NAMALWA (cell line): ENCODE results near the gene ARHGEF28.
A peak's percentile ranks its signal among the peaks of the same experiment; 100 is the strongest.

Source experiments
- DNase-seq: peaks from one replicate; pipeline ENCODE4 v3.0.0-alpha.2; 2015; ENCODE audit warnings: low spot score

ARHGEF28 gene

GRCh38 chr5:73623901-73624404 lies 2.0 kb upstream of the ARHGEF28 start:
- DNase-seq = no peak

DNA sequence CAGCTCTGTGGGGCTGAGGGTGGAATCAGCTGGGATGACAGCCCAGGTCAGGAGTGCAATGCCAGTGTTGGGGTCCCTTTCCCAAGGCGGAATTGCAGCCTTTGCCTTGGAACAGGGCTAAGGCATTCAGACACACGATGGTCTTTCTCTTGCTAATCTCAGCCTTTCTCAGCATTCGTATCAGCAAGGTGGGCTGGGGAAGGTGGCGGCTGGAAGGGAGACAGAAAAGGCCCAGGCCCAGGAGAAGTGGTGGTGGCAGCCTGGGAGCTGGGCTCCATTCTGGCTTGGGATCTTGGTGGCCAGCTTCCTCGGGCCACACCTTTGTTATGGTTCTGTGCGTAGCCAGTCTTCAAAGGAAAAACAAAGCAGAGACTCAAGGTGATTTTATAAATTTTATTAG lies 1.1 kb upstream of the ARHGEF28 start:
- no peak for DNase-seq

DNA sequence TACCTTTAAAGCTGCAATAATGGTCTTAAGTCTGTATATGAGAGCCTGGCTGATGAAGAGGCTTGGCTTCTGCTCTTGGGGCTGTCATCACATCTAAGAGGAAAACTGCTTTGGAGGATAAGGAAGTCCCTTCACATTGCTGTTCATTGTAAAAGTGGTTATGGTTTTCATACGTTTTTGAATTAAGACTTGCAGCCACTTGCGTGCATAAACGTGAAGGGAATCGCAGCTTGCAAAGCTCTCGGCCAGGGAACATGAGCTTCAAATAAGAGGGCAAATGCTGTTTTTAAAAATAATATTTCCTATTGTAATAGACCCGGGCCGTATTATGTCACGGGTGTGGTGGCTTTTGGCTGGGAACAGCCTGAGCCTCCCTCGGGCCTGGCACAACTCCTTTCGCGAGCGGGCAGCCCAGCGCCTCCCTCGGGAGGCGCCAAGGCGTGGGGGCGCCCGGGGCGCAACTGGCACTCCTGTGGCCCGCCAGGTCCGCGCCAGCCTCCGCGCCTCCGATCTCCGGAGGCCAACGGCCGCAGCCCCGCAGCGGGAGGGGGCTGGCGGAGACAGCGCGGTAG lies 538 bp upstream of the ARHGEF28 start:
- no peak for DNase-seq

GRCh38 chr5:73626814-73627313 lies 868 bp downstream of the ARHGEF28 start:
- DNase-seq = no peak

- no peak for DNase-seq
Measured at GRCh38 chr5:73629456-73629855, 3.5 kb downstream of the ARHGEF28 start.

- DNase-seq = no peak
Measured at GRCh38 chr5:73630765-73631164, 4.8 kb downstream of the ARHGEF28 start.

GRCh38 chr5:73631500-73631899 lies 5.5 kb downstream of the ARHGEF28 start:
- DNase-seq = no peak

GRCh38 chr5:73633060-73633459 lies 7.1 kb downstream of the ARHGEF28 start:
- peak; percentile 5 for DNase-seq

DNA sequence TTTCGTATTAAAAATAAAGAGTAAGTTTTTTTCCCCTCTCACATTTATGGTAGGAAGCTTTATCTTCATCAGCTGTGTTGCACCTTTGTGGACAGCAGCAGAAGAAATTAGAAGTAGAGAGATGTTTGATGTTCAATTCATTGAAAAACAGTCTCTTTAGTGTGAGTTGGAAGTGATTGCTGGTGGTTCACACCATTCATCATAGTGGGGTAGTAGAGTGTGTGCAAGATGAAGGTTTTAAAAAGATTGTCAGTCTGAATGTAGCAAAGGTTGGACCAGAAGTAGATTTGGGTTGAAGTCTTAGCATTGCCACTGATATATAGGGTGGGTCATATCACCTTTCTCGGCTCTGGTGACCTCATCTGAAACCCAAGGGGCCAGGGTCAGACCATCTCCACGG lies 10.4 kb downstream of the ARHGEF28 start:
- no peak for DNase-seq

- DNase-seq = no peak
Measured at GRCh38 chr5:73637565-73637964, 11.6 kb downstream of the ARHGEF28 start.

DNA sequence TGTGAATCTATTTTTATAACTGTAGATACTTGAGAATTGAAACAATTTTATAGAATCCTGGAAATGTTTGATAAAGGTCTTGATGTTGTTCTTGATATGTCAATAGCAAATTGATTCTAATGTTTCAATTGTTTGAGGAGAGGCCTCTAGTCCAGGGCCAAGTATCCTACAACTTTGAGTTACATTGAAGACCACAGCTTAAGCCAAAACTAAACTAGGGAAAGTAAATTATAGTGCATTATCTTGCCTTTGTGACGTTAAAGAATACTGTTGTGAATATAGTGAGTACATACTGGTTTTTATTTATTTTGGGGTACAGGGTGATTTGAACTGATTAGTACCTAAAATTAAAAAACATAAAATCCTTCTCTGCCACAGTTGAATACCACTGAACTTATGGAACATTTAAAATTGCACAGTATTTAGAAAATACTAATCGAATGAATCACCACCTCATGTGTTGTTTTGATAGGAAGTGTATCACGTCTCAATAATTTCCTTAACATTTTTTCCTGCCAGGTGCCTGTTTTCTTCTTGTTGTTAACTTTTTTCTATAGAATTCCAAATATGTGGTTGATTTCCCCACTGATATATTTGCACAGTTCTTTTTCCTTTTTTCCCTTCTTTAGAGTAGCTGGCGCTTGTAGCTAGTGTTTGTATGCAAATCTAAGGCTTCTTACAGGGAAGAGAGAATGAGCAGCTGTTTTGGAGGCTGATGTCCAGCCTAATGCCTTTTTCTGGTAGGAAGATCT lies 12.5 kb downstream of the ARHGEF28 start:
- peak; percentile 16 for DNase-seq

GRCh38 chr5:73640861-73641320 lies 14.9 kb downstream of the ARHGEF28 start:
- no peak for DNase-seq

DNA sequence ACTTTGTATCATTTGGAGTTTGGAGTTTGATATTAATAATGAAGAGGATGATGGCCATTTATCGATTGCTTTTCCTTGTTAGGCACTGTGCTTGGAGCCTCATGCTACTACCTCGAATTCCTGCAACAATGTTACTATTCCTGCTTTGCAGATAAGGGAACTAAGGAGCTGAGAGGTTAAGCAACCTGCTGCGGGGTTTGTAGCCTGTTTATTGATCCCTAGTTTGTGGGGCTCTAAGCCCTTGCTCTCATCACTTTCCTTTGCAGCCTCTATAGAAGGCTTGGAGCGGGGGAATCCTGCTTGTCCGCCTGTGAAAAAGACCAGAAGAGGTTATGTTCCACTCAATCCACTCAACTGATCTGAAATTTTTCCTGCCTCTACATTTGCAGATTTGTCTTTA lies 15.8 kb downstream of the ARHGEF28 start:
- no peak for DNase-seq

- no peak for DNase-seq
Measured at GRCh38 chr5:73642344-73642743, 16.3 kb downstream of the ARHGEF28 start.

- no peak for DNase-seq
Measured at GRCh38 chr5:73644385-73644963, 18.5 kb downstream of the ARHGEF28 start.

DNA sequence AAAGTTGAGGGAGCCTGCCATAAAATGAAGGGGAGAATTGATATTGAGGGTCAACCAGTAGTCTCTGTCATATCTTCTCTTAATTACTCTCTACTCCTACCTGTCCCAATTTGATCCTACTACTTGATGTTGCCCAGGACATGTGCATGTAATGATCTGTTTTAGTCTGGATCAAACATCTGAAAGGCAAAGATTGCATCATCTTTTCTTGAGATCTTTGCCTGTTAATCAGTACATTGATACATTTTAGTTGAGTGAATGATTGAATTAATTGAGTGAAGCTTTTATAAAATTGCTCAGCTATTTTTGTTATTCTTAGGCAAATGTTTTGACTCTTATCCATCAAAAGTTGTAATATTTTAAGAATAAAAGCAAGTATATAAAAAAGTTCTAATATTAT lies 21.7 kb downstream of the ARHGEF28 start:
- DNase-seq = no peak

- no peak for DNase-seq
Measured at GRCh38 chr5:73648515-73648914, 22.5 kb downstream of the ARHGEF28 start.

DNA sequence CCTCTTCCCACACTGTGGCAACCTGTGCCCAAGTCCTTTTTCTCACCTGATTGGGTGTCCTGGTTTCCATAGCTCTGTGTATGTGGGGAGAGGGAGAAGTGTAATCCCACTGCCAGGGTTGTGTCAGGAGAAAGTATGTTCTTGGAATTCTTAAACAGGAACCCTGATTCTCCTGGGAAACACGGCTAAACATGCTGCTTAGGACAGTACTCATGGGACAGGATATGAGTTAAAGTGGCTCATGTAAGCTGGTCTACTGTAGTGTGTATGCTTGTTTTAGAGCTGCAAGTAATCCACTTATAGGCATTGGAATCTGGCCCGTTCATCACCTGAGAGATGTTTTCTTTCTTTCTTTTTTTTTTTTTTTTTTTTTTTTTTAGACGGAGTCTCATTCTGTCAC lies 23.9 kb downstream of the ARHGEF28 start:
- no peak for DNase-seq

DNA sequence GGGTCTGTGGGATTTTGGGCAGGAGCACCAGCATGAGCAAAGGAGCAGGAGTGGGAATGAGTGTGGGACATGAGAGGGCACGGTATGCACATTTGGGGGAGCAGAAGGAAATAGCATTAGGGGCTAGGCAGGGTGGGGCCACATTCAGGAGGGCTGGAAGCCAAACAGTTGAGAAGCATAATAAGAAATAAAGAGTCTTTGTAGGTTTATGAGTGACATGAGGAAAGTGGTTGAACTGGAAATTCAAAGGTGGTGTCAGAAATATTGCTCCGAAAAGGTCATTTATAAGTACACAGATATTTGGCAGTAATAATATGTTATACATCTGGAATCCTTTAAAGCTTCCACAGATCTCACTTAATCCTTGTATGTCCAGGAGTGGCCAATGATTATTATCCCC lies 26.4 kb downstream of the ARHGEF28 start:
- no peak for DNase-seq

GRCh38 chr5:73654171-73654811 lies 28.3 kb downstream of the ARHGEF28 start:
- no peak for DNase-seq

DNA sequence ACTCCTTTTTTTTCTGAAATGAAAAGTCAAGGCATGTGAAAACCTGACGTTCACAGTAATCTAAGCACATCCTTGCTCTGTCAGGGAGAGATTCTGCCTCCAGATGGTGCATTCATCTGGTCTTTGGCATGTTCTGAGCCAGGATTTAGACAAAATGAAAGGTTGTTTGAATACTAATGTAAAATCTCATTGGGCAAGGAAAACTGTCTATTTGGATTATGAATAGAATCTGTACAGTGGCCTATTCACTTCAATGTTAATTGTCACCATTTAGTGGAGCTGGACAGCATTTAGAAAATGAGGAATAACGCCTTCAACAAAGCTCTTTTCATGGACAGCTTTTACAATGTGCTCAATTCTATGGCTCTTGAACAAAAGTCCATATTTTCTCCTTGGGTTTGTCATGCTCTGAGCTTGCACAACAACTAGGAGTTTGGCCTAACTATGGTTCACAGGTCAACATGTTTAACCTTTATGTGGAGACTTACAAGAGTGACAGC lies 28.9 kb downstream of the ARHGEF28 start:
- no peak for DNase-seq

GRCh38 chr5:73655521-73656160 lies 29.6 kb downstream of the ARHGEF28 start:
- no peak for DNase-seq
